ENCODE results near the gene AK9.

- TF ChIP-seq, protein P1, sequence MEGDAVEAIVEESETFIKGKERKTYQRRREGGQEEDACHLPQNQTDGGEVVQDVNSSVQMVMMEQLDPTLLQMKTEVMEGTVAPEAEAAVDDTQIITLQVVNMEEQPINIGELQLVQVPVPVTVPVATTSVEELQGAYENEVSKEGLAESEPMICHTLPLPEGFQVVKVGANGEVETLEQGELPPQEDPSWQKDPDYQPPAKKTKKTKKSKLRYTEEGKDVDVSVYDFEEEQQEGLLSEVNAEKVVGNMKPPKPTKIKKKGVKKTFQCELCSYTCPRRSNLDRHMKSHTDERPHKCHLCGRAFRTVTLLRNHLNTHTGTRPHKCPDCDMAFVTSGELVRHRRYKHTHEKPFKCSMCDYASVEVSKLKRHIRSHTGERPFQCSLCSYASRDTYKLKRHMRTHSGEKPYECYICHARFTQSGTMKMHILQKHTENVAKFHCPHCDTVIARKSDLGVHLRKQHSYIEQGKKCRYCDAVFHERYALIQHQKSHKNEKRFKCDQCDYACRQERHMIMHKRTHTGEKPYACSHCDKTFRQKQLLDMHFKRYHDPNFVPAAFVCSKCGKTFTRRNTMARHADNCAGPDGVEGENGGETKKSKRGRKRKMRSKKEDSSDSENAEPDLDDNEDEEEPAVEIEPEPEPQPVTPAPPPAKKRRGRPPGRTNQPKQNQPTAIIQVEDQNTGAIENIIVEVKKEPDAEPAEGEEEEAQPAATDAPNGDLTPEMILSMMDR (IDR thresholded peaks at IDR 0.05; ENCODE audit: poor library complexity, severe bottlenecking): no peak
- no peak for TF ChIP-seq EZH2 (IDR thresholded peaks at IDR 0.05; ENCODE audit: borderline replicate concordance, insufficient read depth, low read length, poor library complexity, severe bottlenecking)
- no peak for TF ChIP-seq TAF1 (IDR thresholded peaks at IDR 0.05; ENCODE audit: low read depth)
- TF ChIP-seq MXI1 (conservative IDR thresholded peaks at IDR 0.05; ENCODE audit: poor library complexity, severe bottlenecking): no peak
- TF ChIP-seq POLR2AphosphoS5 (IDR thresholded peaks at IDR 0.05): no peak
- TF ChIP-seq SMC3 (conservative IDR thresholded peaks at IDR 0.05; ENCODE audit: poor library complexity): no peak
- TF ChIP-seq EP300 (conservative IDR thresholded peaks at IDR 0.05; ENCODE audit: poor library complexity, severe bottlenecking): no peak
- no peak for TF ChIP-seq RAD21 (conservative IDR thresholded peaks at IDR 0.05)
Measured at GRCh38 chr6:109660526-109661320, 30.3 kb downstream of the AK9 start.

Measured in neural cell (in vitro differentiated cells).